Fibroblast of mammary gland (primary cell): ENCODE results near the gene MRPL43.

Experiments
- DNase-seq: peaks from one replicate; pipeline ENCODE4 v3.0.0-alpha.2; 2010; ENCODE audit warnings: low read depth
- H3K4me3 ChIP-seq: 2 replicates; pipeline ENCODE4 v1.5.1; 2011; ENCODE audit warnings: low read depth, mild to moderate bottlenecking, low read length, moderate library complexity; ENCODE audit not compliant: control insufficient read depth
- TF ChIP-seq, protein P1 (sequence below): conservative IDR thresholded peaks from 2 replicates; pipeline ENCODE4 v1.5.1; 2011; ENCODE audit warnings: low read depth, low read length, inconsistent platforms; ENCODE audit not compliant: control insufficient read depth, insufficient read depth

MRPL43 gene

DNA sequence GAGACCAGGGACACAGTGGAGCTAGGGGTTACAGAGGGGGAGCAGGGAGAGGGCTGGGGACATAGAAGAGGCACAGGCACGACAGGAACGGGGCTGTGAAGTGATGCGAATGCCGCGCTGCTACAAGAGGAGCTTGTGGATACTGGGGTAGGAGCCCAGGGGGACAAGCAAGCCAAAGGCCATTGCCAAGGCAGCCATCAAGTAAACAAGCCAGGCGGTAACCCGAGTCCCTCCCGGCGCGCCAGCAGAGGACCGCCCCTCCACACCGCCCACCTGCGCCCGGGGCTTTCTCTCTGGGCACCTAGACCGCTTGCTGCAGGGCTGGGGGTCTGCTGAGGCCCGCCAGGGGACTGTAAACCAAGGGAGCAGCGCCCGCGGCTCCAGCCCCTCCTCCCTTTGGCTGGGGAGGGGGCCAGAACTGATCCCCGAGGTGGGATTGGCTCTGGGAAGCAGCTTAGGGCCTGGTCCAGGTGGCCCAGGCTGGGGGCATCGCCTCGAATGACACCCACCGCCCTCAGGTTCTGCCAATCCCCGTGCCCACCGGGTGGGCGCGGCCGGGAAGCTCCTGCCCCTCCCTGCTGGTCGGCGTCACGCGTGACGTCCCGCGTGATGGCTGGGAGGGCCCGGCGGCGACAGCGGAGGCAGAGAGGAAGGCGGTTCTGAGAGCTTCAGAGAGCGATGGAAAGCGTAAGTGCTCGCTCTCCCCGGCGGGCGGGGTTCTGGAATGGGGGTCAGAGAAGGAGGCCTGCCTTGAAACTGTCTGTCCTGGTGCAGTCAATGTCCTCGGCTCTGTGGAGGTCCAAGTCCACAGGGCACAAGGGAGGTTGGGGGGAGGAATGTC, 44.7 kb upstream of the MRPL43 start:
- peak; percentile 56 for DNase-seq
- TF ChIP-seq, protein P1, sequence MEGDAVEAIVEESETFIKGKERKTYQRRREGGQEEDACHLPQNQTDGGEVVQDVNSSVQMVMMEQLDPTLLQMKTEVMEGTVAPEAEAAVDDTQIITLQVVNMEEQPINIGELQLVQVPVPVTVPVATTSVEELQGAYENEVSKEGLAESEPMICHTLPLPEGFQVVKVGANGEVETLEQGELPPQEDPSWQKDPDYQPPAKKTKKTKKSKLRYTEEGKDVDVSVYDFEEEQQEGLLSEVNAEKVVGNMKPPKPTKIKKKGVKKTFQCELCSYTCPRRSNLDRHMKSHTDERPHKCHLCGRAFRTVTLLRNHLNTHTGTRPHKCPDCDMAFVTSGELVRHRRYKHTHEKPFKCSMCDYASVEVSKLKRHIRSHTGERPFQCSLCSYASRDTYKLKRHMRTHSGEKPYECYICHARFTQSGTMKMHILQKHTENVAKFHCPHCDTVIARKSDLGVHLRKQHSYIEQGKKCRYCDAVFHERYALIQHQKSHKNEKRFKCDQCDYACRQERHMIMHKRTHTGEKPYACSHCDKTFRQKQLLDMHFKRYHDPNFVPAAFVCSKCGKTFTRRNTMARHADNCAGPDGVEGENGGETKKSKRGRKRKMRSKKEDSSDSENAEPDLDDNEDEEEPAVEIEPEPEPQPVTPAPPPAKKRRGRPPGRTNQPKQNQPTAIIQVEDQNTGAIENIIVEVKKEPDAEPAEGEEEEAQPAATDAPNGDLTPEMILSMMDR = no peak

DNA sequence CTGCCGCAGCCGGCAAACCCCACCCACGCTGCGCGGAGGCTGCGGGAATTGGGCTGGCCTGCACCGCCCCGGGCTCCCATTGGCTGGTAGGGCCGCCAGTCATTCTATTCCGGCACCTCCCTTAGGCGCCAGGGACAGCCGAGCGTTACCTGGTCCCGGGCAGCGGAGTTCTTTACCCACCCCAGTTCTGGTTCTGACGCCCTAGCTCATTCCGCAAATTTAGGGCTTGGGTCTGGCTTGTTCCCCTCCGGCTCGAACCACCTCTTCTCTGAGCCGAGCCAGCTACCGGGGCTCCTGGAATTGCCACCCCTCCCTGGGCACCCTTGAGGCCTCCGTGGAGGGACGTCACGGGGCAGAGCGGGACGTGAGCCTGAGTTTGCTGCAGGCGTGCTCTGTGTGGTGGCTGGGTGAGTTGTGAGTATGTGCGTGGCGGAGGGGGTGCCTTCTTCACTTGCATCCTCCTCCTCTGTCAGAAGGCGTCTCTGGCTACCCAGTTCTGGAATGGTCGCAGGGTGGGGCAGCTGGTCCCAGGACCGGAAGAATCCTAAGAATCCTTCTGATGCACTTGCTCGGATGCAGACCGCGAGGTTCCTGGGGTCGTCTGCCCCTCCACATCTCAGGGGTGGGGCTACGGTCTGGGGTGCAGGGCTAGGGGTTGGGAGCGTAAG, 44.0 kb upstream of the MRPL43 start, which contains the start of the genes PDZD7 and SFXN3:
PDZD7 (minus strand) TSS at position 2 of the 668 bp plus-strand sequence. CDS start 910 bp downstream, outside the sequence.
SFXN3 (plus strand) TSS at position 107 of the 668 bp plus-strand sequence. CDS start 3,461 bp downstream, outside the sequence.
- TF ChIP-seq, protein P1 = no peak
- peak within 1 kb of the TSS; percentile 86 for H3K4me3 ChIP-seq
- DNase-seq = peak; percentile 88

More for the DNA sequence above, 44.7 kb upstream of the MRPL43 start:
- H3K4me3 ChIP-seq = peak overlapping the region; percentile 86

DNA sequence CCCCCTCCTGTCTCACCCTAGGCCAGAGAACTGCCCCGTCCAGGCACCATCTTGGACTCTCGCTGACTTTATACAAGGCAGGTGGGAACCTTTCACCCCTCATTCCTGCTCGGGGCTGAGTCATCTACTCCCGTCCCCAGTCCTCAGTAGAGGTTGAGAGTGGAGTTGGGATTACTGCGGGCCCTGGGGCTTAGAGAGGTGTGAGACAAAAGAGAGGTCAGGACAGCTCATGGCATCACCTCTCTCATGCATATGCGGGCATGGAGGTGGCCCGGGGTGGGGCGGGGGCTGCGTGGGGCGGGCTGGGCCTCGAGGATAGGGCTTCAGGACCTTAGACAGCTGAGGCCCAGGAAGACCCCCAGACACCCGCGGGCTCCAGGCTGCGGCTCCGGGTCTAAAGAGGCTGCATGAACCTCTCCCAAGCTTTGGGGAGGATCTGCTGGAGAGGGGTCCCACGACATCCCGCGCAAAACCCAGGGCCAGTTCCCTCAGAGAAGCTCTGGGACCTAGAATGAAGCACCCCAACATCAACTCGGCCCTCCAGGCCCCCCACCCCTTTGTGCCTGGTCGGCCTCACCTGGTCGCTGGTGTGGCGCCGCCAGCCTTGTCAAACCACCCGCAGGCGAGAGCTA, 43.3 kb upstream of the MRPL43 start:
- no peak for DNase-seq
- TF ChIP-seq, protein P1 = no peak
- H3K4me3 ChIP-seq = peak overlapping the region; percentile 86

GRCh38 chr10:101029520-101030295, 42.4 kb upstream of the MRPL43 start:
- TF ChIP-seq, protein P1 = peak; percentile 22
- DNase-seq = no peak
- no peak overlapping the region for H3K4me3 ChIP-seq

- no peak for DNase-seq
- no peak overlapping the region for H3K4me3 ChIP-seq
- TF ChIP-seq, protein P1 = no peak
Observed at GRCh38 chr10:101028446-101029337, 41.4 kb upstream of the MRPL43 start.
